Right kidney (tissue), 1 donor: Measurements from ENCODE around the gene MT1X.
A peak's percentile ranks its signal among the peaks of the same experiment; 100 is the strongest.
"Not testable (repeated sequence)": the region's sequence is repeated elsewhere in the genome, so short reads cannot be mapped to it uniquely, and the experiment has no call there.

Experiments used
- DNase-seq: peaks from one replicate; pipeline ENCODE4 v3.0.0-alpha.2; 2016

Gene MT1X

GRCh38 chr16:56652600-56652999 is 29.7 kb upstream of the MT1X start:
- DNase-seq = no peak

GRCh38 chr16:56653218-56653617 is 29.1 kb upstream of the MT1X start:
- no peak for DNase-seq

GRCh38 chr16:56657555-56658326 is 24.5 kb upstream of the MT1X start, which contains the start of gene MT1F:
MT1F (plus strand) TSS chr16:56657959; CDS start chr16:56658059, 100 bp downstream.
- peak; percentile 78 for DNase-seq

GRCh38 chr16:56658327-56658875 is 23.9 kb upstream of the MT1X start:
- DNase-seq = no peak

- peak; percentile 31 for DNase-seq
These were observed 19.6 kb upstream of the MT1X start for GRCh38 chr16:56662357-56663354.

- no peak for DNase-seq
These were observed 17.8 kb upstream of the MT1X start for GRCh38 chr16:56664506-56664905.

GRCh38 chr16:56665286-56666261 is 16.7 kb upstream of the MT1X start:
- DNase-seq = not testable (repeated sequence)

GRCh38 chr16:56667581-56668571 is 14.4 kb upstream of the MT1X start, which contains the start of gene MT1G:
MT1G (minus strand) TSS chr16:56668065; CDS start chr16:56667993, 72 bp downstream.
- peak; percentile 46 for DNase-seq

GRCh38 chr16:56669005-56669839 is 13.0 kb upstream of the MT1X start, which contains the start of gene MT1H:
MT1H (plus strand) TSS chr16:56669814; CDS start chr16:56669885, 71 bp downstream.
- peak; percentile 39 for DNase-seq

GRCh38 chr16:56669840-56670619 is 12.2 kb upstream of the MT1X start:
- peak; percentile 9 for DNase-seq

- DNase-seq = no peak
These were observed 11.7 kb upstream of the MT1X start for GRCh38 chr16:56670620-56670934.

- not testable (repeated sequence) for DNase-seq
These were observed 10.6 kb upstream of the MT1X start for GRCh38 chr16:56671691-56672090.

GRCh38 chr16:56672171-56672570 is 10.1 kb upstream of the MT1X start:
- DNase-seq = not testable (repeated sequence)

- no peak for DNase-seq
These were observed 9.3 kb upstream of the MT1X start for GRCh38 chr16:56672761-56673536.

GRCh38 chr16:56673921-56674320 is 8.3 kb upstream of the MT1X start:
- DNase-seq = peak; percentile 44

GRCh38 chr16:56674570-56674969 is 7.7 kb upstream of the MT1X start:
- DNase-seq = not testable (repeated sequence)

GRCh38 chr16:56675685-56676210 is 6.5 kb upstream of the MT1X start:
- DNase-seq = peak; percentile 31
